Keratinocyte (primary cell): ENCODE measurements around the gene FGFR2. TPM values are rescaled to one million over a fixed set of nuclear protein-coding genes. Genes with fewer than 3 reads are reported as not detected.

ENCODE experiments used
- DNase-seq: peaks from one replicate; pipeline ENCODE4 v3.0.0-alpha.2; 2011; ENCODE audit warnings: low read depth, missing footprints, low spot score
- FAIRE-seq: peaks from 2 replicates; lab custom pipeline; 2011; peaks lifted over from hg19 to GRCh38; lab: Jason Lieb, UNC
- H2AFZ ChIP-seq: 2 replicates; pipeline ENCODE4 v1.6.0; 2012; ENCODE audit warnings: low read length, control low read depth, inconsistent platforms; ENCODE audit not compliant: control insufficient read depth
- H3K27ac ChIP-seq: 2 replicates; pipeline ENCODE4 v1.5.1; 2011; ENCODE audit warnings: low read length; ENCODE audit not compliant: control insufficient read depth, insufficient read depth
- H3K27me3 ChIP-seq: 3 replicates; pipeline ENCODE4 v1.6.0; 2011; ENCODE audit warnings: low read length; ENCODE audit not compliant: control insufficient read depth, insufficient read depth; ENCODE audit errors: extremely low read depth
- H3K36me3 ChIP-seq, 2 experiments: 2 replicates in 1 of 2; 3 replicates in 1 of 2; pipeline ENCODE4 v1.5.1; 2011; ENCODE audit warnings: low read length in 2 of 2, mild to moderate bottlenecking in 1 of 2; ENCODE audit not compliant: control insufficient read depth in 2 of 2, insufficient read depth in 2 of 2; ENCODE audit errors: extremely low read depth in 1 of 2
- H3K4me1 ChIP-seq: 3 replicates; pipeline ENCODE4 v1.5.1; 2011; ENCODE audit warnings: low read length; ENCODE audit not compliant: control insufficient read depth, insufficient read depth; ENCODE audit errors: extremely low read depth
- H3K4me2 ChIP-seq: 3 replicates; pipeline ENCODE4 v1.6.0; 2011; ENCODE audit warnings: low read depth, low read length; ENCODE audit not compliant: control insufficient read depth, insufficient read depth; ENCODE audit errors: extremely low read depth
- H3K4me3 ChIP-seq, 3 experiments: fragments of 200-600 bp in 1 of 3; sonication (generic) in 1 of 3; 2 replicates in 2 of 3; 3 replicates in 1 of 3; pipeline ENCODE4 v1.5.1; 2011 to 2016; ENCODE audit warnings: low read length in 3 of 3, mild to moderate bottlenecking in 3 of 3, control low read depth in 2 of 3, inconsistent platforms in 1 of 3, low read depth in 1 of 3, mixed read lengths in 1 of 3, mixed run types in 1 of 3, moderate library complexity in 1 of 3; ENCODE audit not compliant: control insufficient read depth in 2 of 3, insufficient read depth in 2 of 3; ENCODE audit errors: extremely low read depth in 1 of 3
- H3K79me2 ChIP-seq: 2 replicates; pipeline ENCODE4 v1.6.0; 2012; ENCODE audit warnings: low read length; ENCODE audit not compliant: control insufficient read depth, insufficient read depth
- H3K9ac ChIP-seq: 3 replicates; pipeline ENCODE4 v1.6.0; 2011; ENCODE audit warnings: low read length; ENCODE audit not compliant: control insufficient read depth, insufficient read depth; ENCODE audit errors: extremely low read depth
- H3K9me1 ChIP-seq: 3 replicates; pipeline ENCODE4 v1.6.0; 2011; ENCODE audit warnings: low read length; ENCODE audit not compliant: control insufficient read depth, insufficient read depth; ENCODE audit errors: extremely low read depth
- H3K9me3 ChIP-seq: 2 replicates; pipeline ENCODE4 v1.5.1; 2012; ENCODE audit warnings: low read depth, low read length; ENCODE audit not compliant: control insufficient read depth
- H4K20me1 ChIP-seq: 3 replicates; pipeline ENCODE4 v1.6.0; 2011; ENCODE audit warnings: low read length; ENCODE audit not compliant: control insufficient read depth, insufficient read depth; ENCODE audit errors: extremely low read depth
- CTCF ChIP-seq, 3 experiments: IDR thresholded peaks in 1 of 3; conservative IDR thresholded peaks in 1 of 3; optimal IDR thresholded peaks in 1 of 3; 2 replicates in 2 of 3; 3 replicates in 1 of 3; pipeline versions ENCODE3 to v1.5.1; 2011; ENCODE audit warnings: low read length in 3 of 3, mild to moderate bottlenecking in 3 of 3, moderate library complexity in 2 of 3, control low read depth in 1 of 3, inconsistent platforms in 1 of 3; ENCODE audit not compliant: insufficient read depth in 2 of 3; ENCODE audit errors: extremely low read depth in 1 of 3
- EZH2 ChIP-seq: IDR thresholded peaks from one replicate; pipeline ENCODE4 v1.6.1; 2012; ENCODE audit warnings: inconsistent platforms, mild to moderate bottlenecking, low read length, moderate library complexity
- dilution Hi-C: fragments of 300-500 bp; cut with MboI; formaldehyde crosslinking; loops from one replicate; pipeline ENCODE4 v1.7.0; 2020; ENCODE audit warnings: low sequenced_read_pairs; ENCODE audit not compliant: extremely low pct_ligation_motif_present
- polyA plus RNA-seq, 5 experiments: library from polyadenylated mRNA; depleted of rRNA in 3 of 5; stranded (reverse) in 3 of 5; stranded (forward) in 1 of 5; unstranded in 1 of 5; fragments of >200 nt; gene quantifications; 1 replicate in 1 of 5; 2 replicates in 3 of 5; 3 replicates in 1 of 5; pipeline versions ENCODE4 v1.2.1 to v1.2.3, GENCODE V29; 2011 to 2012; ENCODE audit warnings: missing spikeins in 2 of 5, low read depth in 1 of 5, low replicate concordance in 1 of 5

The FGFR2 gene
- polyA plus RNA-seq, 1 donor (not counting 4 experiments of a cell fraction or from before 2014, with no cell fraction given) = 20.6 TPM

- TF ChIP-seq EZH2 (no peak), CTCF (optimal IDR thresholded peaks at IDR 0.05 in 1 of 3, IDR thresholded peaks at IDR 0.05 in 1 of 3, conservative IDR thresholded peaks at IDR 0.05 in 1 of 3; ENCODE audit: extremely low read depth in 1 of 3, insufficient read depth in 2 of 3, low read length in 3 of 3) (no peak)
- DNase-seq = no peak
- dilution Hi-C loops = no loop called here
- no peaks in the 10 kb centered on the region for H3K27me3 ChIP-seq
- no peak overlapping the region for H3K4me3 ChIP-seq
- no peak for FAIRE-seq
- peaks cover 36% of the 10 kb centered on the region for H3K4me1 ChIP-seq
- H3K9ac ChIP-seq = no peak overlapping the region
- H4K20me1 ChIP-seq = no peaks in the 10 kb centered on the region
- H2AFZ ChIP-seq = no peak overlapping the region
- no peak overlapping the region for H3K4me2 ChIP-seq
- peaks cover 3% of the 10 kb centered on the region for H3K9me1 ChIP-seq
- peaks cover 0 to 4% of the 10 kb centered on the region in 2 experiments for H3K36me3 ChIP-seq
- H3K27ac ChIP-seq = no peak overlapping the region
- H3K79me2 ChIP-seq = peaks cover 56% of the 10 kb centered on the region
- no peaks in the 10 kb centered on the region for H3K9me3 ChIP-seq
These were observed 15.0 kb downstream of the FGFR2 start for GRCh38 chr10:121583258-121583657.

DNA sequence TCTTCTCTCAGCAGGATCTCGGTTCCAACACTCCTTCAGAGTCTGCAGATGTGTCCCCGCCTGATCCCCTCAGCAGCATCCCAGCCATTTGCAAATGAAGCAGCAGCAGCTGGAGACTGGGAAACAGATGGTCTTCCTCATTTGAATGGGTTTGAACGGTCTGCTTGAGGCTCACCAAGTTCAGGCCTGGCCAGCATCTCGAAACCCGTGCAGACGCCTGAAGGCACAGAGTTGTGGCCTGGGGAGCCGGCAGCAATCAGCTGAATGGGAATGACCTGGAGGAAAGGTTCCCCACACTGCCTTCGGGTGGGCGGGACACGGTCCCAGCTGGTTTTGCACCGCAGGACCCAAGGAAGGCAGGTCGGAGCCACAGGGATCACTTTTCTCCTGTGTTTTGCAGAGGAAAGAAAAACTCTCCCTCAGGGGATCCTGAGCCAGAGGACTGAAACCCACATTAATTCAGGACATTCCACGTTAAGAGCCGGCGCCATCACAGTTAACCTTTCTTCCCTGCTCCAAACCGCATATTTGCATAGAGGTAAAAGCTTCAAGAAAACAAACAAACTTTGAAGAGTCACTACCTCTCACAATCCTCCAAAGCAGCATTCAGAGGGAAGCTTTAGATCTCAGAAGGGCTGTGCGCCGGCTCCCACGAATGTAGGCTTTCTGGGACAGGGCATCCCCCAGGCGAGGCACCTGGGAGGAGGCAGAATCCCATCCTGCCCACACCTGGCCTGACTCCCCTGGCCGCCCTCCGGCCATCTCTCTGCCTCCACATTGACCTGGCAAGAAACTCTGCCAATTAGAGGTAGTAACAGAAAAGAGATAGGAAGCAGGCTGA lies 17.7 kb downstream of the FGFR2 start:
- dilution Hi-C loops = no loop called here
- Histone ChIP-seq H3K27ac (peak overlapping the region; percentile 36), H3K9me3 (no peaks in the 10 kb centered on the region), H3K27me3 (no peaks in the 10 kb centered on the region), H3K9ac (peak overlapping the region; percentile 54), H2AFZ (no peak overlapping the region), H3K4me1 (peaks cover 49% of the 10 kb centered on the region), H3K4me2 (peak overlapping the region; percentile 50), H3K4me3 (peak overlapping the region in 1 of 3 experiments; percentile 52), H3K9me1 (peaks cover 6% of the 10 kb centered on the region), H3K79me2 (peaks cover 48% of the 10 kb centered on the region), H3K36me3 (peaks cover 0 to 4% of the 10 kb centered on the region in 2 experiments), H4K20me1 (no peaks in the 10 kb centered on the region)
- DNase-seq = no peak
- TF ChIP-seq EZH2 (no peak), CTCF (optimal IDR thresholded peaks at IDR 0.05 in 1 of 3, IDR thresholded peaks at IDR 0.05 in 1 of 3, conservative IDR thresholded peaks at IDR 0.05 in 1 of 3; ENCODE audit: extremely low read depth in 1 of 3, insufficient read depth in 2 of 3, low read length in 3 of 3) (no peak)
- no peak for FAIRE-seq
